ENCODE data around the gene DSG4.

The DSG4 gene

GRCh38 chr18:31447530-31448191, 71.1 kb downstream of the DSG4 start, which contains the start of gene DSG3:
DSG3 (plus strand) TSS chr18:31447741; CDS start chr18:31447878, 137 bp downstream.
- DNase-seq (ENCODE audit: low spot score) = no peak

- no peak for DNase-seq (ENCODE audit: low spot score)
Measured at GRCh38 chr18:31450409-31450808, 73.8 kb downstream of the DSG4 start.

- no peak for DNase-seq (ENCODE audit: low spot score)
Measured at GRCh38 chr18:31451625-31452024, 75.0 kb downstream of the DSG4 start.

GRCh38 chr18:31454066-31454708, 77.6 kb downstream of the DSG4 start:
- peak; percentile 81 for DNase-seq (ENCODE audit: low spot score)
